HG02981 (cell line): ENCODE data around the gene UQCC2.
A peak's percentile ranks its signal among the peaks of the same experiment; 100 is the strongest.

Experiments
- ATAC-seq: cut with Tn5 transposase; IDR thresholded peaks from one replicate; pipeline ENCODE4 v1.9.1; 2021; ENCODE audit warnings: mild to moderate bottlenecking, moderate library complexity; ENCODE audit not compliant: unreplicated experiment

UQCC2 gene

GRCh38 chr6:33711140-33712129, at the start of gene UQCC2:
UQCC2 (minus strand) TSS chr6:33711700; CDS start chr6:33711686, 14 bp downstream.
- ATAC-seq: peak; percentile 76

GRCh38 chr6:33759887-33760629, 48.6 kb upstream of the UQCC2 start:
- ATAC-seq: no peak

- no peak for ATAC-seq
These were observed 47.3 kb upstream of the UQCC2 start for GRCh38 chr6:33758815-33759216.

GRCh38 chr6:33757906-33758305, 46.4 kb upstream of the UQCC2 start:
- no peak for ATAC-seq

GRCh38 chr6:33757113-33757512, 45.6 kb upstream of the UQCC2 start:
- ATAC-seq: no peak

GRCh38 chr6:33756211-33756954, 44.9 kb upstream of the UQCC2 start:
- no peak for ATAC-seq

- ATAC-seq: no peak
These were observed 43.8 kb upstream of the UQCC2 start for GRCh38 chr6:33755070-33755869.

- ATAC-seq: no peak
These were observed 42.7 kb upstream of the UQCC2 start for GRCh38 chr6:33754222-33754621.

GRCh38 chr6:33752646-33753015, 41.1 kb upstream of the UQCC2 start:
- no peak for ATAC-seq

GRCh38 chr6:33751771-33752645, 40.5 kb upstream of the UQCC2 start:
- no peak for ATAC-seq

GRCh38 chr6:33750244-33750991, 38.9 kb upstream of the UQCC2 start:
- ATAC-seq: no peak

- ATAC-seq: no peak
These were observed 37.9 kb upstream of the UQCC2 start for GRCh38 chr6:33749401-33749800.

- ATAC-seq: no peak
These were observed 37.3 kb upstream of the UQCC2 start for GRCh38 chr6:33748841-33749240.

- ATAC-seq: no peak
These were observed 36.3 kb upstream of the UQCC2 start for GRCh38 chr6:33747823-33748222.

GRCh38 chr6:33746651-33747100, 35.2 kb upstream of the UQCC2 start, which contains the start of gene IP6K3:
IP6K3 (minus strand) TSS chr6:33746905; CDS start chr6:33735476, 11,429 bp downstream.
- no peak for ATAC-seq

GRCh38 chr6:33746036-33746600, 34.6 kb upstream of the UQCC2 start:
- ATAC-seq: no peak

GRCh38 chr6:33745548-33745947, 34.0 kb upstream of the UQCC2 start:
- ATAC-seq: no peak

- ATAC-seq: no peak
These were observed 33.5 kb upstream of the UQCC2 start for GRCh38 chr6:33744895-33745546.
